Measurements from ENCODE around the gene SLBP. TPM values are rescaled to one million over a fixed set of nuclear protein-coding genes. Genes with fewer than 3 reads are reported as not detected.

The SLBP gene
- total RNA-seq, 1 donor from 2014 or later = 11.7 TPM

- no peak overlapping the region for H3K4me3 ChIP-seq
- DNase-seq = no peak
- H3K4me1 ChIP-seq = peaks cover 4% of the 10 kb centered on the region
- TF ChIP-seq CTCF (IDR thresholded peaks at IDR 0.05; ENCODE audit: borderline replicate concordance) = no peak
- intact Hi-C loops (cut with micrococcal nuclease) = no loop called here
- H3K27ac ChIP-seq (replicated peaks) = no peak overlapping the region
- H3K9me3 ChIP-seq (replicated peaks) = no peaks in the 10 kb centered on the region
- H3K27me3 ChIP-seq (ENCODE audit: low read depth) = no peaks in the 10 kb centered on the region
- no peaks in the 10 kb centered on the region for H3K36me3 ChIP-seq
These were observed 50.4 kb downstream of the SLBP start for GRCh38 chr4:1661695-1662094.

GRCh38 chr4:1660948-1661677 lies 51.0 kb downstream of the SLBP start:
- no peaks in the 10 kb centered on the region for H3K9me3 ChIP-seq (replicated peaks)
- no peak overlapping the region for H3K27ac ChIP-seq (replicated peaks)
- no peak overlapping the region for H3K4me3 ChIP-seq
- no peaks in the 10 kb centered on the region for H3K36me3 ChIP-seq
- H3K4me1 ChIP-seq = no peaks in the 10 kb centered on the region
- H3K27me3 ChIP-seq (ENCODE audit: low read depth) = no peaks in the 10 kb centered on the region
- intact Hi-C loops (cut with micrococcal nuclease) = no loop called here
- TF ChIP-seq CTCF (IDR thresholded peaks at IDR 0.05; ENCODE audit: borderline replicate concordance) = no peak
- no peak for DNase-seq

- DNase-seq = no peak
These were observed 52.7 kb downstream of the SLBP start for GRCh38 chr4:1659104-1660043.

GRCh38 chr4:1658581-1658980 lies 53.5 kb downstream of the SLBP start:
- Histone ChIP-seq H3K36me3 (no peaks in the 10 kb centered on the region), H3K4me3 (no peak overlapping the region), H3K27me3 (ENCODE audit: low read depth) (no peaks in the 10 kb centered on the region), H3K9me3 (replicated peaks) (no peaks in the 10 kb centered on the region), H3K4me1 (no peaks in the 10 kb centered on the region), H3K27ac (replicated peaks) (no peak overlapping the region)
- DNase-seq = no peak
- TF ChIP-seq CTCF (IDR thresholded peaks at IDR 0.05; ENCODE audit: borderline replicate concordance) = no peak
- intact Hi-C loops (cut with micrococcal nuclease) = no loop called here

More at GRCh38 chr4:1659104-1660043, 52.7 kb downstream of the SLBP start:
- Histone ChIP-seq H3K4me3 (no peak overlapping the region), H3K27ac (replicated peaks) (no peak overlapping the region), H3K36me3 (no peaks in the 10 kb centered on the region), H3K4me1 (no peaks in the 10 kb centered on the region), H3K27me3 (ENCODE audit: low read depth) (no peaks in the 10 kb centered on the region), H3K9me3 (replicated peaks) (no peaks in the 10 kb centered on the region)
- no peak for TF ChIP-seq CTCF (IDR thresholded peaks at IDR 0.05; ENCODE audit: borderline replicate concordance)
- intact Hi-C loops (cut with micrococcal nuclease) = no loop called here

GRCh38 chr4:1658146-1658545 lies 54.0 kb downstream of the SLBP start:
- intact Hi-C loops (cut with micrococcal nuclease) = no loop called here
- TF ChIP-seq CTCF (IDR thresholded peaks at IDR 0.05; ENCODE audit: borderline replicate concordance) = no peak
- Histone ChIP-seq H3K4me1 (no peaks in the 10 kb centered on the region), H3K36me3 (no peaks in the 10 kb centered on the region), H3K27ac (replicated peaks) (no peak overlapping the region), H3K4me3 (no peak overlapping the region), H3K9me3 (replicated peaks) (no peaks in the 10 kb centered on the region), H3K27me3 (ENCODE audit: low read depth) (no peaks in the 10 kb centered on the region)
- no peak for DNase-seq
